ENCODE data around the gene KITLG. TPM values are rescaled to one million over a fixed set of nuclear protein-coding genes. Genes with fewer than 3 reads are reported as not detected.

KITLG gene
- total RNA-seq, 1 experiment from 2014 or later, result 11.7 TPM

DNA sequence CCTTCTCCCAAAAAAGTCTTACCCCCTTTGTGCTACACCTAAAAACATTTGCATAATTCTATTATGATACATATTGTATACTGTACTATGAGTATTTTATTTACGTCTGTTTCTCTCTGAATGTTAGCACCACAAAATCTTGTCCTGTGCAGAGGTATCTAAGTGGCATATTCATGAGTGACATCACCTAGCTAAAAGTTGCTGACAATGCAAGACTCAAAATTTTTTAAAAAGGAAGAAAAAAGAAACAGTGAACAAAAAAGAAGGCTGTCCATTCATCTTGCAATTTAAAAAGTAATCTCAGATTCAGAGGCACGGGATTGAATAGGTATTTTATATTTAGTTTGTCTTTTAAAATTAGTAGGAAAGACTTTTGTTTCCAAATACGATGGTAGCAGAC lies 69.4 kb downstream of the KITLG start:
- Histone ChIP-seq H2BK15ac (ENCODE audit: low read depth, low read length) (no peak overlapping the region), H3K27me3 (ENCODE audit: insufficient read depth, low read length) (no peaks in the 10 kb centered on the region), H3K9ac (ENCODE audit: extremely low read depth, insufficient read length, low read length) (no peak overlapping the region), H3K4me1 (ENCODE audit: insufficient read depth, low read length) (no peaks in the 10 kb centered on the region), H3K4ac (ENCODE audit: low read depth, low read length) (no peak overlapping the region), H2BK20ac (ENCODE audit: low read depth, low read length, poor library complexity, severe bottlenecking) (no peak overlapping the region), H2AFZ (ENCODE audit: low read length) (no peak overlapping the region), H2AK5ac (ENCODE audit: insufficient read length, low read length) (no peak overlapping the region), H3K23me2 (ENCODE audit: insufficient read length, low read depth, low read length, poor library complexity, severe bottlenecking) (no peaks in the 10 kb centered on the region), H3K23ac (ENCODE audit: insufficient read length, low read depth, low read length) (no peak overlapping the region), H4K91ac (ENCODE audit: insufficient read length, low read depth, low read length) (no peak overlapping the region), H3T11ph (ENCODE audit: low read length) (no peak overlapping the region), H2BK12ac (ENCODE audit: insufficient read length, low read depth, low read length) (no peak overlapping the region), H3K4me2 (ENCODE audit: insufficient read depth, insufficient read length, low read length) (no peak overlapping the region), H4K8ac (replicated peaks; ENCODE audit: insufficient read length, low read depth, low read length) (no peak overlapping the region), H2BK5ac (ENCODE audit: insufficient read length, low read length) (no peak overlapping the region), H2BK120ac (ENCODE audit: low read depth, low read length, poor library complexity, severe bottlenecking) (no peak overlapping the region), H3K27ac (ENCODE audit: insufficient read length, low read depth, low read length) (no peak overlapping the region), H3K79me1 (ENCODE audit: insufficient read depth, low read depth, low read length, poor library complexity, severe bottlenecking) (no peaks in the 10 kb centered on the region), H3K14ac (ENCODE audit: insufficient read depth, low read length) (no peak overlapping the region), H3K9me3 (ENCODE audit: control insufficient read depth, low read depth, low read length) (no peaks in the 10 kb centered on the region), H4K5ac (ENCODE audit: insufficient read length, low read depth, low read length) (no peak overlapping the region), H3K79me2 (ENCODE audit: insufficient read depth, low read length) (no peaks in the 10 kb centered on the region), H4K20me1 (ENCODE audit: control insufficient read depth, insufficient read depth, insufficient read length) (no peaks in the 10 kb centered on the region), H3K18ac (ENCODE audit: insufficient read length, low read depth, low read length) (no peak overlapping the region), H3K56ac (ENCODE audit: insufficient read length, low read depth, low read length) (no peak overlapping the region)
- no peak overlapping the region for H3K4me3 Mint-ChIP-seq
- no peak overlapping the region for H3K27ac Mint-ChIP-seq
- no peaks in the 10 kb centered on the region for H3K9me3 Mint-ChIP-seq
- no CpG with 5 or more reads among the region's 3 CpGs for WGBS (ENCODE audit: extremely low coverage, insufficient read length, low lambda C conversion rate)
- no peaks in the 10 kb centered on the region for H3K4me1 Mint-ChIP-seq
- H3K27me3 Mint-ChIP-seq (ENCODE audit: low read depth), result no peaks in the 10 kb centered on the region
- H3K36me3 Mint-ChIP-seq (ENCODE audit: insufficient read depth in 1 of 3, low read depth in 3 of 3), result 0 out of 7 replicates have a peak, but pooled peaks cover 0 to 2% (median 0%) of the 10 kb centered on the region in 3 experiments
- TF ChIP-seq, protein P1, sequence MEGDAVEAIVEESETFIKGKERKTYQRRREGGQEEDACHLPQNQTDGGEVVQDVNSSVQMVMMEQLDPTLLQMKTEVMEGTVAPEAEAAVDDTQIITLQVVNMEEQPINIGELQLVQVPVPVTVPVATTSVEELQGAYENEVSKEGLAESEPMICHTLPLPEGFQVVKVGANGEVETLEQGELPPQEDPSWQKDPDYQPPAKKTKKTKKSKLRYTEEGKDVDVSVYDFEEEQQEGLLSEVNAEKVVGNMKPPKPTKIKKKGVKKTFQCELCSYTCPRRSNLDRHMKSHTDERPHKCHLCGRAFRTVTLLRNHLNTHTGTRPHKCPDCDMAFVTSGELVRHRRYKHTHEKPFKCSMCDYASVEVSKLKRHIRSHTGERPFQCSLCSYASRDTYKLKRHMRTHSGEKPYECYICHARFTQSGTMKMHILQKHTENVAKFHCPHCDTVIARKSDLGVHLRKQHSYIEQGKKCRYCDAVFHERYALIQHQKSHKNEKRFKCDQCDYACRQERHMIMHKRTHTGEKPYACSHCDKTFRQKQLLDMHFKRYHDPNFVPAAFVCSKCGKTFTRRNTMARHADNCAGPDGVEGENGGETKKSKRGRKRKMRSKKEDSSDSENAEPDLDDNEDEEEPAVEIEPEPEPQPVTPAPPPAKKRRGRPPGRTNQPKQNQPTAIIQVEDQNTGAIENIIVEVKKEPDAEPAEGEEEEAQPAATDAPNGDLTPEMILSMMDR (conservative IDR thresholded peaks at IDR 0.05), result no peak
- DNase-seq, result no peak

Measured in H9 (cell line).